MCF 10A (cell line): Measurements from ENCODE around the gene PHLDB3. TPM values are rescaled to one million over a fixed set of nuclear protein-coding genes. Genes with fewer than 3 reads are reported as not detected.

Experiments
- BruUV-seq: library from RNA; stranded (reverse); fragments of 400-500 nt; replicated peaks from 2 replicates; lab custom pipeline; 2021; lab: Mats Ljungman, UMichigan
- CTCF ChIA-PET: fragments of 300-600 bp; sonication (Branson Sonifier 250); formaldehyde crosslinking; extraction: SDS; loops from one replicate; lab custom pipeline; 2021; ENCODE audit warnings: antibody characterized with exemption, inconsistent platforms; lab: Yijun Ruan, JAX
- POLR2A ChIA-PET: fragments of 300-600, 350-650 bp; sonication (Branson Sonifier 250); formaldehyde crosslinking; extraction: SDS; loops from one replicate; lab custom pipeline; 2020; ENCODE audit warnings: antibody characterized with exemption, inconsistent platforms; lab: Yijun Ruan, JAX
- DNase-seq: peaks from one replicate; pipeline ENCODE4 v3.0.0-alpha.2; 2018; ENCODE audit not compliant: unreplicated experiment
- H3K27ac Mint-ChIP-seq: one replicate; pipeline ENCODE4 v1.8.0; 2022; ENCODE audit warnings: mild to moderate bottlenecking, low read depth, mixed read lengths; ENCODE audit not compliant: unreplicated experiment
- H3K27me3 Mint-ChIP-seq: one replicate; pipeline ENCODE4 v1.8.0; 2022; ENCODE audit warnings: mixed read lengths; ENCODE audit not compliant: insufficient read depth, unreplicated experiment
- H3K36me3 Mint-ChIP-seq: one replicate; pipeline ENCODE4 v1.8.0; 2022; ENCODE audit warnings: mild to moderate bottlenecking, moderate library complexity, mixed read lengths; ENCODE audit not compliant: insufficient read depth, unreplicated experiment
- H3K4me1 Mint-ChIP-seq: one replicate; pipeline ENCODE4 v1.8.0; 2022; ENCODE audit warnings: mixed read lengths; ENCODE audit not compliant: insufficient read depth, unreplicated experiment
- H3K4me3 Mint-ChIP-seq: one replicate; pipeline ENCODE4 v1.8.0; 2022; ENCODE audit warnings: mild to moderate bottlenecking, moderate library complexity, mixed read lengths; ENCODE audit not compliant: unreplicated experiment
- H3K9me3 Mint-ChIP-seq: one replicate; pipeline ENCODE4 v1.8.0; 2022; ENCODE audit warnings: mixed read lengths; ENCODE audit not compliant: unreplicated experiment
- intact Hi-C: fragments of 100-400 bp; cut with micrococcal nuclease; formaldehyde crosslinking; loops from 2 replicates; pipeline ENCODE4 v1.14.1; 2022
- total RNA-seq: library from RNA; stranded (reverse); gene quantifications from 2 replicates; pipeline ENCODE4 v1.2.3, GENCODE V29; 2022
- TF ChIP-seq, protein P1 (sequence below): fragments of 200-600 bp; IDR thresholded peaks from one replicate; pipeline ENCODE4 v1.8.0; 2022; ENCODE audit warnings: antibody characterized with exemption, mild to moderate bottlenecking; ENCODE audit not compliant: unreplicated experiment

Gene PHLDB3
- total RNA-seq, 1 experiment from 2014 or later: 11.8 TPM

DNA sequence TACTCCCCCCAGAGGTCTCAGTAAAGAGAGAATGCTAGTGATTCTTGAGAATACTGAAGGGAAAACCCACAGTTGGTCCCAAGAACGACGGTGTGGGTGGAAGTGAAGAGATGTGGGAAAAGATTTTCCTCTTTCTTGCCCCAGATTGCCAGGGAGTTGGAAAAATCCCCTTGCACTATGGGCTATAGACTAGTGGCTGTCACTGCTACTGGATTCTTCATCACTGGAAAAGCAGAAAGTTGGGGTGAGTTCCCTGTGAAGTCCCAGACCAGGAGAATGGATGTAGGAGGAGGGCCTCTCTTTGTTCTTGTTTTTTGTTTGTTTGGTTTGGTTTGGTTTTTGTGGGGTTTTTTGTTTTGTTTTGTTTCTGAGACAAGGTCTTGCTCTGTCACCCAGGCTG lies 50.5 kb downstream of the PHLDB3 start:
- BruUV-seq: no TSS peak
- Mint-ChIP-seq H3K9me3 (peaks cover 6% of the 10 kb centered on the region), H3K27ac (no peak overlapping the region), H3K36me3 (no peaks in the 10 kb centered on the region), H3K4me3 (no peak overlapping the region), H3K4me1 (peaks cover 21% of the 10 kb centered on the region), H3K27me3 (no peaks in the 10 kb centered on the region)
- intact Hi-C loops: no loop called here
- DNase-seq: no peak
- CTCF ChIA-PET: interaction anchor here (0.6 to 2.2 kb wide), 5 partner anchors 22 to 341 kb away, joined by 3 to 10 read pairs (median 3); no protein-coding TSS in a partner anchor
- TF ChIP-seq, protein P1, sequence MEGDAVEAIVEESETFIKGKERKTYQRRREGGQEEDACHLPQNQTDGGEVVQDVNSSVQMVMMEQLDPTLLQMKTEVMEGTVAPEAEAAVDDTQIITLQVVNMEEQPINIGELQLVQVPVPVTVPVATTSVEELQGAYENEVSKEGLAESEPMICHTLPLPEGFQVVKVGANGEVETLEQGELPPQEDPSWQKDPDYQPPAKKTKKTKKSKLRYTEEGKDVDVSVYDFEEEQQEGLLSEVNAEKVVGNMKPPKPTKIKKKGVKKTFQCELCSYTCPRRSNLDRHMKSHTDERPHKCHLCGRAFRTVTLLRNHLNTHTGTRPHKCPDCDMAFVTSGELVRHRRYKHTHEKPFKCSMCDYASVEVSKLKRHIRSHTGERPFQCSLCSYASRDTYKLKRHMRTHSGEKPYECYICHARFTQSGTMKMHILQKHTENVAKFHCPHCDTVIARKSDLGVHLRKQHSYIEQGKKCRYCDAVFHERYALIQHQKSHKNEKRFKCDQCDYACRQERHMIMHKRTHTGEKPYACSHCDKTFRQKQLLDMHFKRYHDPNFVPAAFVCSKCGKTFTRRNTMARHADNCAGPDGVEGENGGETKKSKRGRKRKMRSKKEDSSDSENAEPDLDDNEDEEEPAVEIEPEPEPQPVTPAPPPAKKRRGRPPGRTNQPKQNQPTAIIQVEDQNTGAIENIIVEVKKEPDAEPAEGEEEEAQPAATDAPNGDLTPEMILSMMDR: no peak
- POLR2A ChIA-PET: interaction anchor here (0.6 kb wide), 1 partner anchor 11 kb away, joined by 4 read pairs; the partner anchor contains the start of gene LYPD3

DNA sequence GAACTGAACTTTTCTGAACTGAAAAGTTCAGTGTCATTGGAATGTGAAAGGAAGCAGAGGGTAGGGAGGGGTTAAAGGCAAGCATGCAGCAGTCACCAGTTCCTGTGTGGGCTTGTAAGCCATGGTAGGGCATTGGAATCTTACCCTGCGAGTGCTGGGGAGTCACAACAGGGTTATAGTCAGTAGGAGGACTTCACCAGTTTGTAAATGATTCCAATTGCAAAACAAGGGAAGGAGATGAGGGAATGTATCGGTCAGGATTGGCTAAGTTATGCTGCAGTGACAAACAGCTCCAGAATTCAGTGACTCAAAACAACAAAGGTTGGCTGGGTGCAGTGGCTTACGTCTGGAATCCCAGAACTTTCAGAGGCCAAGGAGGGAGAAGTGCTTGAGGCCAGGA lies 52.0 kb downstream of the PHLDB3 start:
- no peak for DNase-seq
- H3K4me3 Mint-ChIP-seq: no peak overlapping the region
- BruUV-seq: no TSS peak
- intact Hi-C loops: no loop called here
- CTCF ChIA-PET: interaction anchor here (0.6 to 2.2 kb wide), 4 partner anchors 20 to 67 kb away, joined by 3 to 10 read pairs (median 3); no protein-coding TSS in a partner anchor
- POLR2A ChIA-PET: interaction anchor here (1.0 kb wide), 1 partner anchor 70 kb away, joined by 3 read pairs; no protein-coding TSS in a partner anchor
- H3K27ac Mint-ChIP-seq: no peak overlapping the region
- peaks cover 21% of the 10 kb centered on the region for H3K4me1 Mint-ChIP-seq
- no peaks in the 10 kb centered on the region for H3K27me3 Mint-ChIP-seq
- no peaks in the 10 kb centered on the region for H3K36me3 Mint-ChIP-seq
- TF ChIP-seq, protein P1: no peak
- peaks cover 6% of the 10 kb centered on the region for H3K9me3 Mint-ChIP-seq

DNA sequence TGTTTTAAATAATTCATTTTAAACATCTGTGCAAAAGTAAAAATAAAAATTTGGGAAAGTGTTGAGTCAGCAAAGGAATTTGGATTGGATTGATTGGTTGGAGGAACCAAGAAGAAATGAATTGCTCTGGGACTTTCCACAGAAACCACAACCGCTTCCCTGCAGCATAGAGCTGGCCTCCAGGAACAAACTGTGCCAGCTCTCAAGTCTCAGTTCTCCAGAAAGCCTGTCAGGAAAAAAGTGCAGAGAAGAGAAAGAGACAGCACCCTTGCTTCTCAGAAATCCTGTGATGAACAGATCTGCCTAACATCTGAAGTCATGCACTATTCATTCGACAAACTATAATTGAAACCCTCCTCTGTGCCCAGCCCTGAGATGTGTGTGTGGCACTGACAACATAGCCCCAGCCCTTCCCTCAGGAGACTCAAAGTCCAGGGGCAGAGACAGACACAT lies 54.0 kb downstream of the PHLDB3 start:
- CTCF ChIA-PET: interaction anchor here (0.6 to 1.5 kb wide), 7 partner anchors 18 to 261 kb away, joined by 3 to 5 read pairs (median 3); no protein-coding TSS in a partner anchor
- no peaks in the 10 kb centered on the region for H3K27me3 Mint-ChIP-seq
- TF ChIP-seq, protein P1: no peak
- no peaks in the 10 kb centered on the region for H3K36me3 Mint-ChIP-seq
- H3K9me3 Mint-ChIP-seq: peaks cover 6% of the 10 kb centered on the region
- POLR2A ChIA-PET: interaction anchor here (0.9 to 1.4 kb wide), 4 partner anchors 13 to 74 kb away, joined by 3 to 6 read pairs (median 4); partner anchors contain the start of gene PHLDB3
- H3K27ac Mint-ChIP-seq: no peak overlapping the region
- H3K4me1 Mint-ChIP-seq: peaks cover 16% of the 10 kb centered on the region
- BruUV-seq: no TSS peak
- intact Hi-C loops: no loop called here
- DNase-seq: no peak
- no peak overlapping the region for H3K4me3 Mint-ChIP-seq

DNA sequence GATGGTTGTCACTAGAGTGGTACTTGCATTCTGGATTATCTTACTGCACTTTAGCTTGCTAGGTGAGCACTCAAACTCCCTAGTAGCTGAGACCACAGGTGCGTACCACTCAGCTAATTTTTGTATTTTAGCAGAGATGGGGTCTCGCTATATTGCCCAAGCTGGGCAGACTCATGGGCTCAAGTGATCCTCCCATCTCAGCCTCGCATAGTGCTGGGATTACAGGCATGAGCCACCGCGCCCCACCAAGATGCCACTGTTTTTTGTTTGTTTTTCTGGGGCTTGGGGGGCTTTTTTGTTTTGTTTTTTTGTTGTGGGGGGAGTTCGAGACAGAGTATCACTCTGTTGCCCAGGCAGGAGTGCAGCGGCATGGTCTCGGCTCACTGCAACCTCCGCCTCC lies 56.9 kb downstream of the PHLDB3 start:
- intact Hi-C loops: loop anchor here (1.0 to 10.0 kb wide), 6 partner anchors 40 to 367 kb away; partner anchors contain the start of gene PHLDB3
- H3K27ac Mint-ChIP-seq: no peak overlapping the region
- POLR2A ChIA-PET: interaction anchor here (0.6 to 2.2 kb wide), 12 partner anchors 16 to 385 kb away, joined by 3 to 39 read pairs (median 4); partner anchors contain the start of genes LYPD3, PHLDB3 and ZNF575
- H3K4me1 Mint-ChIP-seq: peaks cover 11% of the 10 kb centered on the region
- H3K4me3 Mint-ChIP-seq: no peak overlapping the region
- BruUV-seq: no TSS peak
- TF ChIP-seq, protein P1: no peak
- H3K9me3 Mint-ChIP-seq: peaks cover 5% of the 10 kb centered on the region
- H3K36me3 Mint-ChIP-seq: no peaks in the 10 kb centered on the region
- CTCF ChIA-PET: interaction anchor here (0.5 to 7.6 kb wide), 26 partner anchors 9 to 717 kb away, joined by 3 to 261 read pairs (median 8); partner anchors contain the start of genes ETHE1, LYPD3, PHLDB3 and ZNF576
- no peaks in the 10 kb centered on the region for H3K27me3 Mint-ChIP-seq
- no peak for DNase-seq
